LHCN-M2 (cell line): ENCODE results near the gene SH3RF3. TPM values are rescaled to one million over a fixed set of nuclear protein-coding genes. Genes with fewer than 3 reads are reported as not detected.
A peak's percentile ranks its signal among the peaks of the same experiment; 100 is the strongest.
"Not testable (repeated sequence)": the region's sequence is repeated elsewhere in the genome, so short reads cannot be mapped to it uniquely, and the experiment has no call there.

Source experiments
- DNase-seq: peaks from one replicate; pipeline ENCODE4 v3.0.0-alpha.2; 2012; ENCODE audit warnings: low read depth
- total RNA-seq: library from RNA; depleted of rRNA; stranded (reverse); fragments of >200 nt; gene quantifications from 2 replicates; pipeline ENCODE4 v1.2.3, GENCODE V29; 2014; rRNA removed

Gene SH3RF3
- total RNA-seq, 1 experiment from 2014 or later = 6.6 TPM

- no peak for DNase-seq
Measured at GRCh38 chr2:109535217-109535946, 406.4 kb downstream of the SH3RF3 start.

GRCh38 chr2:109536556-109536955 lies 407.6 kb downstream of the SH3RF3 start:
- not testable (repeated sequence) for DNase-seq

- peak; percentile 12 for DNase-seq
Measured at GRCh38 chr2:109537565-109538222, 408.7 kb downstream of the SH3RF3 start.

- DNase-seq = no peak
Measured at GRCh38 chr2:109538546-109538945, 409.5 kb downstream of the SH3RF3 start.

- no peak for DNase-seq
Measured at GRCh38 chr2:109542384-109542783, 413.4 kb downstream of the SH3RF3 start.

DNA sequence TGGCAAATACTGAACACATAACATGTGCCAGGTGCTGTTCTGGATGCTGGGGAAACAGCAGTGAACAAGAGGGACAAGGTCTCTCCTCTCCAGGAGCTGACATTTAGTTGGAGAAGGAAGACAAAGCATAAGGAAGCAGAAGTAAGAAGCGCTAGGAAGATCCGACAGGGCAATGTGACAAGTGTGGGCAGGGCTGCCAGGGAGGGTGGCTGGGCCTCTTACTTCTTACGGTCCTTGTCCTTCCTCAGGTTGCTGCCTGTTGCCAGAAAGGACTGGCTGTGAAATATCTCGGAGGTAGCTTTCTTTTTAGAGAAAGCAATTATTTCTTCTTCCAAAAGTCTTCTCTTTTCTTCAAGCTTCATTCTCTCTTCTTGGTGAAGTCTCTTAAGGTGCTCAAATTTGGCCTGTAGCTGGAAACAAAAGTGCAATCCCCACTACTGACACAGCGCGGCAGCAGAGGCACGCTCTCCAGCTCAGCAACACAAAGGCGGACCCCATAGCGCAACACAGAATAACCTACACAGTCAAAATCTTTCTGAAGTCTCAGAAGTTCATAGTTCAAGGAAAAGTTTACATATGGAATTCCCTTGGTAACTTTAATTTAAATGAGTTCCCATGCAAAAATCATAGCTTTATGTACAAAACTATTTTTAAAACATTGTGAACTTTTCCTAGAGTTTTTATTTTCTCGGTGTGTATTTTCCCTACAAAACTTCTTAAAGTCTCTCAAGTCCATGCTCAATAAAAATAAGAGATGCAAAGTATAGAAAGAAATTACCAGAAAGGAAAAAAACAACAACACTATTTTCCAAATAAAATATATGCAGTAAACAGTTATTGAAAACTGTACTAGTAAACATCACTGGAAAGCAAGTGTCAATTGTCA lies 417.1 kb downstream of the SH3RF3 start:
- peak; percentile 41 for DNase-seq

GRCh38 chr2:109547280-109547679 lies 418.3 kb downstream of the SH3RF3 start:
- DNase-seq = no peak

- no peak for DNase-seq
Measured at GRCh38 chr2:109549016-109549590, 420.1 kb downstream of the SH3RF3 start.

Other genes with a start within 250 kb of the SH3RF3 start
- not detected in 2 replicates for gene EDAR, start 140.0 kb upstream of the SH3RF3 start, total RNA-seq